Trophoblast cell (in vitro differentiated cells and primary cell): Measurements from ENCODE around the gene SERF2.
A peak's percentile ranks its signal among the peaks of the same experiment; 100 is the strongest.

Experiments
- DNase-seq, 2 donors: peaks; one replicate each; pipeline ENCODE4 v3.0.0-alpha.2; 2016
- H2AFZ ChIP-seq: 2 replicates; pipeline ENCODE4 v1.6.1; 2013; ENCODE audit warnings: low read length, moderate library complexity, mild to moderate bottlenecking; ENCODE audit not compliant: insufficient read depth, poor library complexity
- H2AK5ac ChIP-seq: 2 replicates; pipeline ENCODE4 v1.6.1; 2013; ENCODE audit warnings: mild to moderate bottlenecking, low read length
- H2BK120ac ChIP-seq: 2 replicates; pipeline ENCODE4 v1.6.1; 2013; ENCODE audit warnings: low read length, mild to moderate bottlenecking, moderate library complexity; ENCODE audit not compliant: insufficient read depth, poor library complexity
- H2BK12ac ChIP-seq: 2 replicates; pipeline ENCODE4 v1.6.1; 2013; ENCODE audit warnings: mild to moderate bottlenecking, low read length, moderate library complexity
- H2BK5ac ChIP-seq: 2 replicates; pipeline ENCODE4 v1.6.1; 2013; ENCODE audit warnings: low read length, low read depth, moderate library complexity, mild to moderate bottlenecking; ENCODE audit not compliant: poor library complexity
- H3K14ac ChIP-seq: 2 replicates; pipeline ENCODE4 v1.6.1; 2013; ENCODE audit warnings: mild to moderate bottlenecking, low read length
- H3K18ac ChIP-seq: 2 replicates; pipeline ENCODE4 v1.6.1; 2013; ENCODE audit warnings: mild to moderate bottlenecking, low read length
- H3K23ac ChIP-seq: 2 replicates; pipeline ENCODE4 v1.6.1; 2013; ENCODE audit warnings: low read length
- H3K27ac ChIP-seq: 2 replicates; pipeline ENCODE4 v1.5.1; 2013; ENCODE audit warnings: low read depth, mild to moderate bottlenecking, inconsistent platforms, low read length, moderate library complexity
- H3K27me3 ChIP-seq: 2 replicates; pipeline ENCODE4 v1.6.1; 2013; ENCODE audit warnings: inconsistent platforms, mild to moderate bottlenecking, low read length, moderate library complexity; ENCODE audit not compliant: insufficient read depth
- H3K36me3 ChIP-seq, 2 experiments: 1 replicate in 1 of 2; 2 replicates in 1 of 2; pipeline ENCODE4 v1.6.1; 2013; ENCODE audit warnings: low read length in 2 of 2, mild to moderate bottlenecking in 2 of 2, moderate library complexity in 1 of 2; ENCODE audit not compliant: insufficient read depth in 2 of 2, control insufficient read depth in 1 of 2
- H3K4ac ChIP-seq: 2 replicates; pipeline ENCODE4 v1.6.1; 2013; ENCODE audit warnings: low read depth, mild to moderate bottlenecking, low read length, moderate library complexity
- H3K4me1 ChIP-seq, 2 experiments: 1 replicate in 1 of 2; 2 replicates in 1 of 2; pipeline ENCODE4 v1.6.1; 2013; ENCODE audit warnings: low read length in 2 of 2, mild to moderate bottlenecking in 2 of 2, moderate library complexity in 1 of 2; ENCODE audit not compliant: insufficient read depth in 2 of 2, control insufficient read depth in 1 of 2
- H3K4me2 ChIP-seq: 2 replicates; pipeline ENCODE4 v1.6.1; 2013; ENCODE audit warnings: inconsistent platforms, mild to moderate bottlenecking, low read length, moderate library complexity
- H3K4me3 ChIP-seq: 2 replicates; pipeline ENCODE4 v1.5.1; 2013; ENCODE audit warnings: mild to moderate bottlenecking, low read depth, low read length, inconsistent platforms
- H3K79me1 ChIP-seq: one replicate; pipeline ENCODE4 v1.6.1; 2013; ENCODE audit warnings: low read length
- H3K79me2 ChIP-seq: 2 replicates; pipeline ENCODE4 v1.6.1; 2013; ENCODE audit warnings: low read length, mild to moderate bottlenecking; ENCODE audit not compliant: control insufficient read depth, insufficient read depth, poor library complexity
- H3K9ac ChIP-seq: 2 replicates; pipeline ENCODE4 v1.6.1; 2013; ENCODE audit warnings: mild to moderate bottlenecking, low read length
- H3K9me3 ChIP-seq: 2 replicates; pipeline ENCODE4 v1.6.1; 2013; ENCODE audit warnings: low read depth, mild to moderate bottlenecking, control low read depth, inconsistent platforms, low read length; ENCODE audit not compliant: insufficient read depth
- H4K12ac ChIP-seq: 2 replicates; pipeline ENCODE4 v1.6.1; 2013; ENCODE audit warnings: low read depth, mild to moderate bottlenecking, low read length, moderate library complexity
- H4K8ac ChIP-seq: 2 replicates; pipeline ENCODE4 v1.6.1; 2013; ENCODE audit warnings: low read depth, mild to moderate bottlenecking, low read length, moderate library complexity
- H4K91ac ChIP-seq: one replicate; pipeline ENCODE4 v1.6.1; 2013; ENCODE audit warnings: low read depth, mild to moderate bottlenecking, low read length, moderate library complexity
- WGBS: extraction: QIAGEN DNeasy Blood & Tissue Kit; methylation state at CpG from one replicate; pipeline ENCODE4 v1.1.7; 2013; ENCODE audit warnings: missing lambda C conversion rate; ENCODE audit not compliant: insufficient read length, insufficient coverage; ENCODE audit errors: extremely low coverage; 5-methylcytosine and 5-hydroxymethylcytosine counted together

Gene SERF2

GRCh38 chr15:43779016-43779415 is 13.1 kb upstream of the SERF2 start:
- Histone ChIP-seq H3K14ac (no peak overlapping the region), H3K4ac (no peak overlapping the region), H3K23ac (no peak overlapping the region), H3K9me3 (no peaks in the 10 kb centered on the region), H3K9ac (no peak overlapping the region), H2BK5ac (no peak overlapping the region), H4K12ac (no peak overlapping the region), H4K91ac (no peak overlapping the region), H3K4me2 (no peak overlapping the region), H2BK12ac (no peak overlapping the region), H3K27me3 (no peaks in the 10 kb centered on the region), H3K18ac (no peak overlapping the region), H2AK5ac (no peak overlapping the region), H4K8ac (no peak overlapping the region), H3K4me1 (peaks cover 3 to 12% of the 10 kb centered on the region in 2 experiments), H3K79me2 (no peaks in the 10 kb centered on the region), H3K36me3 (peaks cover 2% of the 10 kb centered on the region in 2 experiments), H3K4me3 (no peak overlapping the region), H3K27ac (no peak overlapping the region), H2AFZ (no peak overlapping the region), H3K79me1 (peaks cover 2% of the 10 kb centered on the region), H2BK120ac (no peak overlapping the region)
- no peak for DNase-seq
- WGBS: no CpG with 5 or more reads among the region's 1 CpG

DNA sequence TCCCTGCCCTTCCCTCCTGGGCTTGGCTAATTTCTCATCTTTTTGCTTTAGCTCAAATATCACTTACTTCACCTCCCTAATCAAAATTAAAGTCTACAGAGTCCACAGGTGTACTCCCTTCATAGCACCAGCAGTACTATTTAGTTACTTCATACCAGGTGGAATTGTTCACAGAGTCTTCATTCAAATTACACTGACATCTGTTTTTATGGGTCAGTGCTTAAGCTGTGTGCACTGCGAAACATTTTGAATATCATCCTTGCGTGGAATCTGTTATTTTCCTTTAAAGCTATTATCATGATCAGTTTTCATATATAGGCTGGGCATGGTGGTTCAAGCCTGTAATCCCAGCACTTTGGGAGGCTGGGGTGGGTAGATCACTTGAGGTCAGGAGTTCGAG is 2.7 kb upstream of the SERF2 start:
- Histone ChIP-seq H3K4me1 (peaks cover 7 to 11% of the 10 kb centered on the region in 2 experiments), H3K9me3 (no peaks in the 10 kb centered on the region), H4K91ac (no peak overlapping the region), H4K8ac (no peak overlapping the region), H3K4me3 (no peak overlapping the region), H2BK120ac (no peak overlapping the region), H2AK5ac (no peak overlapping the region), H2BK5ac (no peak overlapping the region), H3K27me3 (no peaks in the 10 kb centered on the region), H3K79me1 (peaks cover 10% of the 10 kb centered on the region), H3K18ac (no peak overlapping the region), H2AFZ (no peak overlapping the region), H3K4ac (no peak overlapping the region), H3K9ac (no peak overlapping the region), H3K79me2 (peaks cover 12% of the 10 kb centered on the region), H3K36me3 (peaks cover 11 to 12% of the 10 kb centered on the region in 2 experiments), H4K12ac (no peak overlapping the region), H2BK12ac (no peak overlapping the region), H3K23ac (no peak overlapping the region), H3K4me2 (no peak overlapping the region), H3K14ac (no peak overlapping the region), H3K27ac (no peak overlapping the region)
- DNase-seq: no peak
- WGBS: no CpG with 5 or more reads among the region's 3 CpGs

DNA sequence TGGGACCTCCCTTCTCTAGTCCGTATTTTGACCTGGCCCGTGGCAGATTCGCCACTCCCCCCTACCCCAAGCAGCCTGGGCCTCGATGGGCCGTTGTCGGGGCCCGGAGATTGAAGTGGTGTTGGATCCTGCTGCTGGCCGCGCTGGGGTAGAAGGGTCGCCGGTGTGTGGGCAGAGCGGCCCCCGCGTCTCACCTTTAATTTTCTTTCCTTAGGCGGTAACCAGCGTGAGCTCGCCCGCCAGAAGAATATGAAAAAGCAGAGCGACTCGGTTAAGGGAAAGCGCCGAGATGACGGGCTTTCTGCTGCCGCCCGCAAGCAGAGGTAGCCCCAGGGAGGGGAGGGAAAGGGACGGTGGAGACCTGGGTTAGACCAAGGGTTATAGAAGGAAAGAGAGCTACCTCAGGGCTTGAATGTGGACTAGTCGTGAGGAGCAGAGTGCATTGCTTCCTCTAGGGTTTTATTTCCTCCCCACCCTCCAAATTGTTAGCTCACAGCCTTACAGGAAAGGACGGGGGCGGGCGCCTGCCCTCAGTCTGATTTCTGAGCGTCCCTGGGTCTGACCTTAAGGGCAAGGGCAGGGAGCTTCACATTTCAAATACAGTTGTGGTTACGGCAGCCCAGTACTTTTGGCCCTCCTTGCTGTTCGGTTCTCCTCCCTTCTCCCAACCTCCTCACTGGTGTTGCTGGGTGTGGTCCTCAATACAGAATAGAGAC is 799 bp downstream of the SERF2 start:
- H3K14ac ChIP-seq: peak overlapping the region; percentile 99
- H3K27me3 ChIP-seq: no peaks in the 10 kb centered on the region
- peaks cover 7 to 21% of the 10 kb centered on the region in 2 experiments for H3K4me1 ChIP-seq
- H4K12ac ChIP-seq: peak overlapping the region; percentile 91
- peak overlapping the region; percentile 99 for H3K9ac ChIP-seq
- H4K8ac ChIP-seq: peak overlapping the region; percentile 96
- H2AK5ac ChIP-seq: peak overlapping the region; percentile 98
- no CpG with 5 or more reads among the region's 33 CpGs for WGBS
- H3K9me3 ChIP-seq: no peaks in the 10 kb centered on the region
- peak overlapping the region; percentile 77 for H3K4me2 ChIP-seq
- H3K4ac ChIP-seq: peak overlapping the region; percentile 97
- peak overlapping the region; percentile 89 for H2BK5ac ChIP-seq
- H3K36me3 ChIP-seq: peaks cover 24 to 31% of the 10 kb centered on the region in 2 experiments
- H3K4me3 ChIP-seq: peak overlapping the region; percentile 98
- H2AFZ ChIP-seq: peak overlapping the region; percentile 80
- H3K23ac ChIP-seq: no peak overlapping the region
- H4K91ac ChIP-seq: peak overlapping the region; percentile 98
- H2BK120ac ChIP-seq: peak overlapping the region; percentile 86
- DNase-seq: peak in 1 of 2 donors; percentile 43
- H3K18ac ChIP-seq: peak overlapping the region; percentile 90
- H2BK12ac ChIP-seq: peak overlapping the region; percentile 59
- peaks cover 12% of the 10 kb centered on the region for H3K79me2 ChIP-seq
- peak overlapping the region; percentile 79 for H3K27ac ChIP-seq
- peaks cover 10% of the 10 kb centered on the region for H3K79me1 ChIP-seq

DNA sequence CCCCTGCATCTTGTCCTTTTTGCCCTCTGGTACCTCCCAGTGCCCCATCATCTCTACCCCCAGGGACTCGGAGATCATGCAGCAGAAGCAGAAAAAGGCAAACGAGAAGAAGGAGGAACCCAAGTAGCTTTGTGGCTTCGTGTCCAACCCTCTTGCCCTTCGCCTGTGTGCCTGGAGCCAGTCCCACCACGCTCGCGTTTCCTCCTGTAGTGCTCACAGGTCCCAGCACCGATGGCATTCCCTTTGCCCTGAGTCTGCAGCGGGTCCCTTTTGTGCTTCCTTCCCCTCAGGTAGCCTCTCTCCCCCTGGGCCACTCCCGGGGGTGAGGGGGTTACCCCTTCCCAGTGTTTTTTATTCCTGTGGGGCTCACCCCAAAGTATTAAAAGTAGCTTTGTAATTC is 1.5 kb downstream of the SERF2 start:
- no peak for DNase-seq
- no peak overlapping the region for H3K18ac ChIP-seq
- WGBS: no CpG with 5 or more reads among the region's 10 CpGs
- peaks cover 12% of the 10 kb centered on the region for H3K79me2 ChIP-seq
- no peak overlapping the region for H2AFZ ChIP-seq
- H3K9ac ChIP-seq: peak overlapping the region; percentile 17
- peaks cover 7 to 21% of the 10 kb centered on the region in 2 experiments for H3K4me1 ChIP-seq
- peak overlapping the region; percentile 2 for H3K4me3 ChIP-seq
- H4K8ac ChIP-seq: no peak overlapping the region
- H2BK5ac ChIP-seq: no peak overlapping the region
- no peak overlapping the region for H2BK12ac ChIP-seq
- H2AK5ac ChIP-seq: no peak overlapping the region
- H3K4ac ChIP-seq: peak overlapping the region; percentile 97
- H3K27me3 ChIP-seq: no peaks in the 10 kb centered on the region
- no peak overlapping the region for H4K91ac ChIP-seq
- H4K12ac ChIP-seq: no peak overlapping the region
- no peak overlapping the region for H3K23ac ChIP-seq
- no peaks in the 10 kb centered on the region for H3K9me3 ChIP-seq
- H3K79me1 ChIP-seq: peaks cover 10% of the 10 kb centered on the region
- H3K4me2 ChIP-seq: peak overlapping the region; percentile 77
- peaks cover 24 to 31% of the 10 kb centered on the region in 2 experiments for H3K36me3 ChIP-seq
- H3K14ac ChIP-seq: no peak overlapping the region
- H3K27ac ChIP-seq: no peak overlapping the region
- no peak overlapping the region for H2BK120ac ChIP-seq
